CD14-positive monocyte (primary cell): Measurements from ENCODE around the gene OR52D1. TPM values are rescaled to one million over a fixed set of nuclear protein-coding genes. Genes with fewer than 3 reads are reported as not detected.

Experiments used
- DNase-seq, 3 donors: peaks; one replicate each; pipeline ENCODE4 v3.0.0-alpha.2; 2011 to 2022
- H2AFZ ChIP-seq: 2 replicates; pipeline ENCODE4 v1.6.0; 2012; ENCODE audit warnings: mild to moderate bottlenecking, low read depth, low read length, inconsistent platforms; ENCODE audit not compliant: insufficient read depth, poor library complexity, severe bottlenecking
- H3K27ac ChIP-seq, 2 donors: 1 replicate in 1 of 2; 2 replicates in 1 of 2; pipeline ENCODE4 v1.5.1; 2012 to 2013; ENCODE audit warnings: low read length in 2 of 2, control low read depth in 1 of 2, inconsistent platforms in 1 of 2, low read depth in 1 of 2, mild to moderate bottlenecking in 1 of 2
- H3K27me3 ChIP-seq, 2 donors: one replicate each; pipeline versions ENCODE4 v1.6.0 to v1.6.1; 2011 to 2013; ENCODE audit warnings: low read length in 2 of 2; ENCODE audit not compliant: control insufficient read depth in 2 of 2, insufficient read depth in 2 of 2
- H3K36me3 ChIP-seq, 2 donors: replicated peaks in 1 of 2; 1 replicate in 1 of 2; 2 replicates in 1 of 2; pipeline versions ENCODE4 v1.5.1 to v1.6.1; 2012 to 2013; ENCODE audit warnings: low read length in 2 of 2, control low read depth in 1 of 2, inconsistent platforms in 1 of 2, mild to moderate bottlenecking in 1 of 2; ENCODE audit not compliant: insufficient read depth in 2 of 2, control insufficient read depth in 1 of 2
- H3K4me1 ChIP-seq, 2 donors: 1 replicate in 1 of 2; 2 replicates in 1 of 2; pipeline versions ENCODE4 v1.5.1 to v1.6.1; 2012 to 2013; ENCODE audit warnings: low read length in 2 of 2, control low read depth in 1 of 2, inconsistent platforms in 1 of 2, mild to moderate bottlenecking in 1 of 2, moderate library complexity in 1 of 2; ENCODE audit not compliant: insufficient read depth in 2 of 2, control insufficient read depth in 1 of 2
- H3K4me2 ChIP-seq: replicated peaks from 2 replicates; pipeline ENCODE3; 2012; ENCODE audit warnings: low read length, moderate library complexity, mild to moderate bottlenecking; ENCODE audit not compliant: poor library complexity, severe bottlenecking; ENCODE audit errors: extremely low read depth
- H3K4me3 ChIP-seq, 3 experiments: fragments of 200-600 bp in 1 of 3; sonication (generic) in 1 of 3; replicated peaks in 1 of 3; 1 replicate in 2 of 3; 2 replicates in 1 of 3; pipeline ENCODE4 v1.5.1; 2011 to 2013; ENCODE audit warnings: low read length in 3 of 3, mild to moderate bottlenecking in 3 of 3, control low read depth in 2 of 3, low read depth in 2 of 3, inconsistent platforms in 1 of 3, moderate library complexity in 1 of 3
- H3K79me2 ChIP-seq: 2 replicates; pipeline ENCODE4 v1.6.0; 2012; ENCODE audit warnings: mild to moderate bottlenecking, control low read depth, inconsistent platforms, low read length, moderate library complexity; ENCODE audit not compliant: insufficient read depth
- H3K9ac ChIP-seq: 2 replicates; pipeline ENCODE4 v1.6.0; 2017; ENCODE audit warnings: low read length, mild to moderate bottlenecking; ENCODE audit not compliant: insufficient read depth, poor library complexity, severe bottlenecking
- H3K9me3 ChIP-seq, 2 donors: replicated peaks in 1 of 2; 1 replicate in 1 of 2; 2 replicates in 1 of 2; pipeline versions ENCODE4 v1.5.1 to v1.6.1; 2012 to 2013; ENCODE audit warnings: low read length in 2 of 2, control low read depth in 1 of 2; ENCODE audit not compliant: control insufficient read depth in 1 of 2, insufficient read depth in 1 of 2
- H4K20me1 ChIP-seq: 2 replicates; pipeline ENCODE4 v1.6.0; 2012; ENCODE audit warnings: mild to moderate bottlenecking, low read length, control low read depth, moderate library complexity; ENCODE audit not compliant: insufficient read depth
- H3K27ac Mint-ChIP-seq, 7 donors: one replicate each; pipeline ENCODE4 v1.8.0; 2020; ENCODE audit warnings: mild to moderate bottlenecking in 7 of 7, mixed read lengths in 7 of 7, moderate library complexity in 6 of 7, inconsistent platforms in 2 of 7
- H3K27me3 Mint-ChIP-seq, 3 donors: one replicate each; pipeline ENCODE4 v1.8.0; 2021 to 2022; ENCODE audit warnings: low read depth in 3 of 3, mild to moderate bottlenecking in 3 of 3, mixed read lengths in 3 of 3, moderate library complexity in 3 of 3, inconsistent platforms in 1 of 3
- H3K36me3 Mint-ChIP-seq, 2 donors: one replicate each; pipeline ENCODE4 v1.8.0; 2020; ENCODE audit warnings: mixed read lengths in 2 of 2, inconsistent platforms in 1 of 2, mild to moderate bottlenecking in 1 of 2
- H3K4me1 Mint-ChIP-seq: one replicate; pipeline ENCODE4 v1.8.0; 2020; ENCODE audit warnings: mild to moderate bottlenecking, mixed read lengths
- H3K4me3 Mint-ChIP-seq, 2 donors: one replicate each; pipeline ENCODE4 v1.8.0; 2020; ENCODE audit warnings: mild to moderate bottlenecking in 2 of 2, mixed read lengths in 2 of 2, moderate library complexity in 1 of 2
- H3K9me3 Mint-ChIP-seq, 7 donors: one replicate each; pipeline ENCODE4 v1.8.0; 2020 to 2022; ENCODE audit warnings: mixed read lengths in 7 of 7, mild to moderate bottlenecking in 6 of 7, moderate library complexity in 6 of 7, inconsistent platforms in 2 of 7
- CTCF ChIP-seq: fragments of 200-600 bp; IDR thresholded peaks from one replicate; pipeline ENCODE4 v1.8.0; 2022; ENCODE audit warnings: antibody characterized with exemption, mild to moderate bottlenecking
- WGBS: methylation state at CpG from one replicate; pipeline ENCODE4 v1.1.5; 2013; ENCODE audit warnings: missing lambda C conversion rate; ENCODE audit not compliant: insufficient coverage; 5-methylcytosine and 5-hydroxymethylcytosine counted together
- intact Hi-C, 2 donors: fragments of 100-400 bp; cut with micrococcal nuclease; formaldehyde crosslinking; loops; one replicate each; pipeline versions ENCODE4 v1.15.0 to v1.15.1; 2023
- polyA plus RNA-seq, 3 donors: library from polyadenylated mRNA; depleted of rRNA in 1 of 3; unstranded in 2 of 3; stranded (reverse) in 1 of 3; fragments of 300-500 nt in 2 of 3; fragments of >200 nt in 1 of 3; fragmentation: Illumina TruSeq in 2 of 3; gene quantifications; 1 replicate in 2 of 3; 2 replicates in 1 of 3; pipeline ENCODE4 v1.2.3, GENCODE V29; 2012 to 2021

OR52D1 gene
- polyA plus RNA-seq, 3 donors: not detected

- Histone ChIP-seq H3K27me3 (no peaks in the 10 kb centered on the region), H4K20me1 (no peaks in the 10 kb centered on the region), H3K79me2 (no peaks in the 10 kb centered on the region), H2AFZ (no peak within 1 kb of the TSS), H3K4me2 (no peak within 1 kb of the TSS), H3K36me3 (no peaks in the 10 kb centered on the region), H3K27ac (no peak within 1 kb of the TSS), H3K4me1 (no peaks in the 10 kb centered on the region), H3K9ac (no peak within 1 kb of the TSS), H3K4me3 (no peak within 1 kb of the TSS), H3K9me3 (peaks cover 0 to 4% of the 10 kb centered on the region in 2 donors)
- Mint-ChIP-seq H3K4me1 (no peaks in the 10 kb centered on the region), H3K9me3 (peaks cover 0 to 8% (median 5%) of the 10 kb centered on the region in 7 donors), H3K36me3 (no peaks in the 10 kb centered on the region), H3K27me3 (peaks cover 0 to 4% (median 2%) of the 10 kb centered on the region in 3 donors), H3K4me3 (no peak within 1 kb of the TSS), H3K27ac (no peak within 1 kb of the TSS)
- TF ChIP-seq CTCF: no peak
- DNase-seq: no peak
- intact Hi-C loops: no loop called here
- no CpG with 5 or more reads among the region's 2 CpGs for WGBS
Measured at GRCh38 chr11:5516599-5516998, 28.1 kb downstream of the OR52D1 start, which contains the start of gene UBQLNL. UBQLNL (minus strand) TSS chr11:5516699; CDS start chr11:5516441, 258 bp downstream.

- WGBS: no CpG with 5 or more reads among the region's 4 CpGs
- Histone ChIP-seq H3K27me3 (no peaks in the 10 kb centered on the region), H3K27ac (no peak overlapping the region), H3K9me3 (peaks cover 0 to under 1% of the 10 kb centered on the region in 2 donors), H3K79me2 (no peaks in the 10 kb centered on the region), H3K4me1 (no peaks in the 10 kb centered on the region), H3K9ac (no peak overlapping the region), H3K4me2 (no peak overlapping the region), H3K36me3 (no peaks in the 10 kb centered on the region), H3K4me3 (no peak overlapping the region), H2AFZ (no peak overlapping the region), H4K20me1 (no peaks in the 10 kb centered on the region)
- Mint-ChIP-seq H3K27ac (no peak overlapping the region), H3K4me1 (no peaks in the 10 kb centered on the region), H3K36me3 (no peaks in the 10 kb centered on the region), H3K9me3 (peaks cover 0 to 7% (median 3%) of the 10 kb centered on the region in 7 donors), H3K4me3 (no peak overlapping the region), H3K27me3 (peaks cover 0 to 5% (median 1%) of the 10 kb centered on the region in 3 donors)
- DNase-seq: no peak
- no peak for TF ChIP-seq CTCF
- intact Hi-C loops: no loop called here
Measured at GRCh38 chr11:5521540-5521939, 33.1 kb downstream of the OR52D1 start.
